Embryonic facial prominence (tissue), 1 donor: ENCODE data around the gene MBD3L3.
"Not testable (repeated sequence)": the region's sequence is repeated elsewhere in the genome, so short reads cannot be mapped to it uniquely, and the experiment has no call there.

ENCODE experiments used
- DNase-seq: peaks from one replicate; pipeline ENCODE4 v3.0.0-alpha.2; 2016; ENCODE audit errors: extremely low spot score

Gene MBD3L3

DNA sequence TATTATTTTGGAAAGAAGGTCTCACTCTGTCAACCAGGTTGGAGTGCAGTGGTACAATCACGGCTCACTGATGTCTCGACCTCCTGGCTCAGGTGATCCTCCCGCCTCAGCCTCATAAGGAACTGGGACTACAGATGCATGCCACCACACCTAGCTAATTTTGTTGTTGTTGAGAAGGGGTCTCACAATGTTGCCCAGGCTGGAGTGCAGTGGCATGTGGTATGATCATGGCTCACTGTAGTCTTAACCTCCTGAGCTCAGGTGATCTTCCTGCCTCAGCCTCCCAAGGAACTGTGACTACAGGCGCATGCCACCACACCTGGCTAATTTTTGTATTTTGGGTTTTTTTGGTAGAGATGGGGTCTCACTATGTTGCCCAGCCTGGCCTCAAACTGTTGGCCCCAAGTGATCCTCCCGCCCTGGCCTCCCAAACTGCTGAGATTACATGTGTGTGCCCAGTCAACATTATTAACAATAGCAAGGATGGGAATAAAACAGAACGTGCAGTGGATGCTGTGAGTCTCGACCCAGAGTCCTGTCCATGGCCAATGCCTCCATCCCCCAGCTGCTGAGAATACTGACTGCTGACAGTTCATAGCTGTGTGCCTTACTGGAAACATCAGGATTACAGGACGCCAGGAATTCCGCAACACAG is 5.4 kb upstream of the MBD3L3 start:
- no peak for DNase-seq

DNA sequence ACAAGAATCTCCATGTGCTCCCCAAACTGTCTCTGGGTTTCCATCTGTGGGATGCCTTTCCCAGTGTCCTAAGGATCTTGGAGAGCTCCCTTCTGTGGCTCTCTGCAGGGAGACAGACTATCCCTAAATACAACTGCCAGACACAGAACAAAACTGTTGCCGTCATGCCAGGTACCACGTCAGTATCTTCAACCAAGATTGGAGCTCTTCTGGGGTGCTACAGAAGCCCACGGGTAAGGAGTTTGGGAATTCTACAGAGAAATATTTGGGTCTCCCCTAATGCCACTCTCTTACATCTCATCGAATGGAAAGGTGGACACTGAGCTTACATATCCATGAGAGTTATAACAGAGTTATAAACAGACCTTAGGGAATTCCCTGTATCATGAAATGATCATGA is 4.9 kb upstream of the MBD3L3 start:
- no peak for DNase-seq

DNA sequence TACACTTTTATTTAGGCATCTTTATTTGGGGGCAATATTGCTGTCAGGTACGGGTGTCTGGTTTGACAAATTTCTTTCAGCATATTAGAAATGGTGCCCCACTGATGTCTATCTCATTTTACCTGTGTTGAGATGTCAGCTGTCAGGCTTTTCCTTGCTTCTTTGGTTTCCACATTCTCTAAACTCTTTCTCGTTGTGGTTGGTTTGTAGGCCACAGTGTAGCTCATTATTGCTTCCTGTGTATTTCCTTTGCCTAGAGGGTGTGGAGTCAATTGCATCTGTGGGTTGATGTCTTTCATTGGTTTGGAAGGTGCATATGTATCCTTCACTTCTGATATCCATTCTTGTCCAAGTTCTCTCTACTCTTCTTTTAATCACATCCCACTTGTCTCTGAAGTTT is 1.5 kb upstream of the MBD3L3 start:
- DNase-seq: not testable (repeated sequence)

DNA sequence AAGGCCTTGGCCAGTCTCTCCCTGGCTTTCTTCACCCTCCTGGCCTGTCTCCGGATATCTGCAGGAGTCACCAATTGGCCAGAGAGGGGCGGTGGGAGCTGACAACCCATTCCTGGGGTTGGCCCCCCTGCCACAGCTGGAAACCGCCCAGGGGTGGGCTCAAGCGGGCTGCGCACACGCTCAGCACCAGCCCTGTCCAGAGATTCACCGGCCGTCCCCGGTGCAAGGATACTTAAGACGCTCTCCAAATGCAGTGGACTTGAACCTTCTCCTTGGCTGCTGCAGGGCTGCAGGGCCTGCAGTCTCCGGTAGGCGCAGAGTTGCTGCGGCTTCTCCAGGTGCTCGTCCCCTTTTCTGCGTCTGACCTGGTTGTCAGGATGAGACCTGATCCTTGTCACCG is 2.1 kb downstream of the MBD3L3 start:
- DNase-seq: not testable (repeated sequence)

DNA sequence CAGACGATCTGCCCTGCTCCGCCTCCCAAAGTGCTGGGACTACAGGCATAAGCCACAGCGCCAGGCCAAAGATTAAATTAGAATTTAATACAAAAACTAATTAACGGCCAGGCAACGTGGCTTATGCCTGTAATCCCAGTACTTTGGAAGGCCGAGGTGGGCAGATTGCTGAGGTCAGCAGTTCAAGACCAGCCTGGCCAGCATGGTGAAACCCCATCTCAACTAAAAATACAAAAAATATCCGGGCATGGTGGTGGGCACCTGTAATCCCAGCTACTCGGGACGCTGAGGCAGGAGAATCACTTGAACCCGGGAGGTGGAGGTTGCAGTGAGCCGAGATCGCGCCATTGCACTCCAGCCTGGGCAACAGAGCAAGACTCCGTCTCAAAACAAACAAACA is 2.8 kb downstream of the MBD3L3 start:
- not testable (repeated sequence) for DNase-seq

DNA sequence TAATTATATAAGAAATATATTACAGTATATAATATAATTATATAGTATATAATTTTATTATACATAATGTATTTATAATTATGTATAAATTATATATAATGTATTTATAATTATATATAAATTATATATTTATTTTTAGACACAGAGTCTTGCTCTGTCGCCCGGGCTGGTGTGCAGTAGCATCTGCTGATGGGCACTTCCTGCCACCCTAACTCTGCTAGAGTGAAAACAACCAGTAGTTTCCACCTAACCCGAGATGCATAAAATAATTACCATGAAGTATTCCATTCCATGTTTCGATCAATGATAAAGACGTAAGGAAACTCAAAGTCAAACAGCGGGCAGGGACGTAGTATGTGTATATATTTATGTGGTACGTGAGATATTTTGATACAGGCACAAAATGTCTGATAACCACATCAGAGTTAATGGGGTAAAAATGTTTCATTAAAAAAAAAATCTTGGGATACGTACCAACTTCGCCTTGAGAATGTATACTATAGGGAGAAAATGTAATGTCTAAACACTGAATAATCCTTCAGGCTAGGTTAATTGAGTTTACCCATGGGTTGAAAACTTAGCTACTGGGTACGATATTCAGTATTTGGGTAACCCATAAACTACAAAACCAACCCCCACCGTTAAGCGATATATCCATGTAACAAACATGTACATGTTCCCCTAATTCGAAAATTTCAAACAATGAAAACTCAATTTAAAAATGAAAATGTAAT is 3.7 kb downstream of the MBD3L3 start:
- not testable (repeated sequence) for DNase-seq

DNA sequence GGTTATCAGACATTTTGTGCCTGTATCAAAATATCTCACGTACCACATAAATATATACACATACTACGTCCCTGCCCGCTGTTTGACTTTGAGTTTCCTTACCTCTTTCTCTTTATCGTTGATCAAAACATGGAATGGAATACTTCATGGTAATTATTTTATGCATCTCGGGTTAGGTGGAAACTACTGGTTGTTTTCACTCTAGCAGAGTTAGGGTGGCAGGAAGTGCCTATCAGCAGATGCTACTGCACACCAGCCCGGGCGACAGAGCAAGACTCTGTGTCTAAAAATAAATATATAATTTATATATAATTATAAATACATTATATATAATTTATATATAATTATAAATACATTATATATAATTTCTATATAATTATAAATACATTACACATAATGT is 5.6 kb downstream of the MBD3L3 start:
- DNase-seq: not testable (repeated sequence)

DNA sequence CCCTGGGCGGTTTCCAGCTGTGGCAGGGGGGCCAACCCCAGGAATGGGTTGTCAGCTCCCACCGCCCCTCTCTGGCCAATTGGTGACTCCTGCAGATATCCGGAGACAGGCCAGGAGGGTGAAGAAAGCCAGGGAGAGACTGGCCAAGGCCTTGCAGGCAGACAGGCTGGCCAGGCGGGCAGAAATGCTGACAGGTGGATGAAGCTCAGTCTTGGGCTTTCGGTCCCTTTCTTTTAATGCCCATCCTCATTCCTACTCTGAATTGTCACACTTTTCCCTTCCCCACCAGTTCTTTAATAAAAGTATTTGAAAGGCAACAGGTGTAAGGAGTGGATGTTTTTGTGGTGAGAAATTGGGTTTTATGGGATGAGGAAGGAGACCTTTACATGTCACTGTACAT is 7.1 kb downstream of the MBD3L3 start:
- DNase-seq: not testable (repeated sequence)

DNA sequence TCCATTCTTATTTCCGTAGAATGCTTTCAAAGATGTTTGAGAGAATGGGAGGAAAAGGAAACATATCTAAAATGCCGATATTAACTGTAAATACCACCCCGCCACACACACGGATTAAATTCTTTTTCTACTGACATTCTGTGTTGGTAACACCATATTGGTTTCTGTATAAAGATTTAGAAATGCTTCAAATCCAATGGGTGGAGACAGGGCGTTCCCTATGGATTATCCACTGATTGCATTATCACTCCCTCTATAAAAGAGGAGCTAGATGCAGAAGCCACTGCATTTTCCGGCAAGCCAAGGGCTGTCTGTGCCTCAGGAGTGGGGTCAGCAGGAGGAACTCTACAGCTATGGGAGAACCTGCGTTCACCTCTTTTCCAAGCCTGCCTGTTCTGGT is 9.5 kb downstream of the MBD3L3 start, which contains the start of gene MBD3L2:
Gene MBD3L2 (plus strand): TSS at position 301 of the 400 bp plus-strand sequence. CDS start 53 bp downstream, at position 354.
- not testable (repeated sequence) for DNase-seq

DNA sequence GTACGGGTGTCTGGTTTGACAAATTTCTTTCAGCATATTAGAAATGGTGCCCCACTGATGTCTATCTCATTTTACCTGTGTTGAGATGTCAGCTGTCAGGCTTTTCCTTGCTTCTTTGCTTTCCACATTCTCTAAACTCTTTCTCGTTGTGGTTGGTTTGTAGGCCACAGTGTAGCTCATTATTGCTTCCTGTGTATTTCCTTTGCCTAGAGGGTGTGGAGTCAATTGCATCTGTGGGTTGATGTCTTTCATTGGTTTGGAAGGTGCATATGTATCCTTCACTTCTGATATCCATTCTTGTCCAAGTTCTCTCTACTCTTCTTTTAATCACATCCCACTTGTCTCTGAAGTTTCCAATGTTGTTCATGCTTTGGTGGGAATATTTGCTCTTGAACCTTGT is 16.9 kb downstream of the MBD3L3 start:
- not testable (repeated sequence) for DNase-seq

DNA sequence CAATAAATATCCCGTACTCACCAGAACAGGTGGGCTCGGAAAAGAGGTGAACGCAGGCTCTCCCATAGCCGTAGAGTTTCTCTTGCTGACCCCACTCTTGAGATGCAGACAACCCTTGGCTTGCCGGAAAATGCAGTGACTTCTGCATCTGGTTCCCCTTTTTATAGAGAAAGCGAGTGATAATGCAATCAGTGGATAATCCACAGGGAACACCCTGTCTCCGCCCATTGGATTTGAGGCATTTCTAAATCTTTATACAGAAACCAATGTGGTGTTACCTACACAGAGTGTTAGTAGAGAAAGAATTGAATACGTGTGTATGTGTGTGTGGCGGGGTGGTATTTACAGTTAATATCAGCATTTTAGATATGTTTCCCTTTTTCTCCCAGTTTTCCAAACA is 18.4 kb downstream of the MBD3L3 start, which contains the start of gene MBD3L4:
Gene MBD3L4 (minus strand): TSS at position 101 of the 400 bp plus-strand sequence. CDS start 35 bp downstream, at position 66.
- DNase-seq: not testable (repeated sequence)

DNA sequence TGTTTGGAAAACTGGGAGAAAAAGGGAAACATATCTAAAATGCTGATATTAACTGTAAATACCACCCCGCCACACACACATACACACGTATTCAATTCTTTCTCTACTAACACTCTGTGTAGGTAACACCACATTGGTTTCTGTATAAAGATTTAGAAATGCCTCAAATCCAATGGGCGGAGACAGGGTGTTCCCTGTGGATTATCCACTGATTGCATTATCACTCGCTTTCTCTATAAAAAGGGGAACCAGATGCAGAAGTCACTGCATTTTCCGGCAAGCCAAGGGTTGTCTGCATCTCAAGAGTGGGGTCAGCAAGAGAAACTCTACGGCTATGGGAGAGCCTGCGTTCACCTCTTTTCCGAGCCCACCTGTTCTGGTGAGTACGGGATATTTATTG is 28.2 kb downstream of the MBD3L3 start, which contains the start of gene MBD3L5:
Gene MBD3L5 (plus strand): TSS at position 301 of the 400 bp plus-strand sequence. CDS start 34 bp downstream, at position 335.
- DNase-seq: not testable (repeated sequence)

DNA sequence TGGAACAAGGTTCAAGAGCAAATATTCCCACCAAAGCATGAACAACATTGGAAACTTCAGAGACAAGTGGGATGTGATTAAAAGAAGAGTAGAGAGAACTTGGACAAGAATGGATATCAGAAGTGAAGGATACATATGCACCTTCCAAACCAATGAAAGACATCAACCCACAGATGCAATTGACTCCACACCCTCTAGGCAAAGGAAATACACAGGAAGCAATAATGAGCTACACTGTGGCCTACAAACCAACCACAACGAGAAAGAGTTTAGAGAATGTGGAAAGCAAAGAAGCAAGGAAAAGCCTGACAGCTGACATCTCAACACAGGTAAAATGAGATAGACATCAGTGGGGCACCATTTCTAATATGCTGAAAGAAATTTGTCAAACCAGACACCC is 29.7 kb downstream of the MBD3L3 start:
- DNase-seq: not testable (repeated sequence)

DNA sequence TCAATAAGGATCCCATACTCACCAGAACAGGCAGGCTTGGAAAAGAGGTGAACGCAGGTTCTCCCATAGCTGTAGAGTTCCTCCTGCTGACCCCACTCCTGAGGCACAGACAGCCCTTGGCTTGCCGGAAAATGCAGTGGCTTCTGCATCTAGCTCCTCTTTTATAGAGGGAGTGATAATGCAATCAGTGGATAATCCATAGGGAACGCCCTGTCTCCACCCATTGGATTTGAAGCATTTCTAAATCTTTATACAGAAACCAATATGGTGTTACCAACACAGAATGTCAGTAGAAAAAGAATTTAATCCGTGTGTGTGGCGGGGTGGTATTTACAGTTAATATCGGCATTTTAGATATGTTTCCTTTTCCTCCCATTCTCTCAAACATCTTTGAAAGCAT is 37.1 kb downstream of the MBD3L3 start, which contains the start of gene MBD3L2B:
Gene MBD3L2B (minus strand): TSS at position 101 of the 400 bp plus-strand sequence. CDS start 34 bp downstream, at position 67.
- not testable (repeated sequence) for DNase-seq

DNA sequence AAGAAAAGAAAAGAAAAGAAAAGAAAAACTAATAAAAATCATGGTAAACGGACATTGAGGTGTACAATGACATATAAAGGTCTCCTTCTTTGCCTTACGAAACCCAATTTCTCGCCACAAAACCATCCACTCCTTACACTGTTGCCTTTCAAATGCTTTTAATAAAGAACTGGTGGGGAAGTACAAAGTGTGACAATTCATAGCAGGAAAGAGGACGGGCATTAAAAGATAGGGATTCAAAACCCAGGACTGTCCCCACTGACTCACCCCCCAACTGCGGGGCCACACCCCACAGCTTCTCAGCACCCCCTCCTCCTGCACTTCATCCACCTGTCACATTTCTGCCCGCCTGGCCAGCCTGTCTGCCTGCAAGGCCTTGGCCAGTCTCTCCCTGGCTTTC is 39.6 kb downstream of the MBD3L3 start:
- DNase-seq: no peak

DNA sequence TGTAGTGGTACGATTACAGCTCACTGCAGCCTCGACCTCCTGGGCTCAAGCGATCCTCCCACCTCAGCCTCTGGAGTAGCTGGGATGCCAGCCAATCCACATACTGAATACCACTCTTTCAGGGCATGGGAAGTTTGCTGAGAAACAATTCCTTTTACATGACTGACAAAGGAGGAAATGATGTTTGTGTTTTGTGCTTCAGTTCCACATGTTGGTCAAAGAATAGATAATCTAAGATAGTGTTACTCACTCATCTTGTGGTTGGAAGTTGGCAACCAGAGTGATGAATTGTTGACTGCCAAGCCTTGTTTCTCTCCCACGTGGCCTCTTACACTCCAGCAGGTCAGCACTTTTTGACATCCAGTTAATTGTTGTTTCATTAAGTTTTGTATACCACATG is 44.8 kb downstream of the MBD3L3 start:
- DNase-seq: no peak

DNA sequence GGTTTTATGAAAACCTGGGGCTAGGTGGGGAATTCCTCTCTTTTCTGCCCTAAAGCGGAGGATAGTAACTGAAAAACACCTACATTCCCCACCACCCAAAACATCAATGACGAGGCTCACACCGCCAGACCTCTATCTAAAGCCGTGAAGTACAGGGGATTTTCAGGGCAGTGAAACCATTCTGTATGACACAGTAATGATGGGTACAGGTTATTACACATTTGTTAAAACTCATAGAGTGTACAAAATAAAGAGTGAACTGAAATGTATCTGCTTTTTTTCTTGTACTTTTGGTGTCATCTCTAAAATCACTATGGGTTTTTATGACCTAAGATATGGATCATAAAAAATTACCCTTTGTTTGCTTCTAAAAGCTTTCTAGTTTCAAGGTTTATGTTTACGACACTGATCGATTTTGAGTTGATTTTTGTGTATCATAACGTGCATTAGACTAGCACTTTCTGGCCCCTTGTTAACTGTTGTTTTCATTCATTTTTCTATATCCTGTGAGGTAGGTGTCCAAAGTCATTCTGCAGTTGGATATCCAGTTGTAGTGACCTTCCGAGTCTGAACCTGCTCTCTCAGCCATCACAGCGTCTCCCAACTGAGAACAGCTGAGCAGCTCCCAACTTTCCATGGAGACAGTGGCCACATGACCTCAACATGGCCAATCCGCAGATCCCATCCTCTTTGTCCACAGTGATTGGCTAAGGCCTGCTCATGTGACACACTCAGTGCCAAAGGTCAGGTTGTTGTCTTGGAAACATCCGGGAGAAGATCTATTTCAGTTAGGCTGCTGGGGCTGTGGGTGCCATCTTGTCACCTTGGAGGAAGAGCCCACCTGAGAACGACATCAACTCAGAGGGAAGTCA is 47.5 kb downstream of the MBD3L3 start:
- no peak for DNase-seq

DNA sequence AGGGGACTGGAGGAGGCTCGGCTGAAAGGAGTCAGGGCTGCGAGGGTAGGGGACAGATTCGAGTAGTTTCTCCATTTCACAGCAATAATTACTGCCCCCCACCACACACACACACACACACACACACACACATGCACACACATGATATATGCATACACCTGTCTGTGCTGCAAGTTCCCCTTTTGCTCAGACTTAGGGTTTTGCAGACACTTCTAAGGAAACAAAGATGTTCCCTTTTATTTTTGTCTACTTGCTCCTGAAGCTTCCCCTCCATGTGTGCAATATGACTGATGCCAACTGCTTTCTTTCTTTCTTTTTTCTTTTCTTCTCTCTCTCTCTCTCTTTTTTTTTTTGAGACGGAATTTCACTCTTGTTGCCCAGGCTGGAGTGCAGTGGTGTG is 50.6 kb downstream of the MBD3L3 start:
- DNase-seq: no peak
